T1000 (cell line): ENCODE data around the gene B9D1.

ENCODE experiments used
- DNase-seq: peaks from one replicate; lab custom pipeline; 2025; ENCODE audit warnings: mixed read lengths; lab: John Stamatoyannopoulos, UW

B9D1 gene, protein sequence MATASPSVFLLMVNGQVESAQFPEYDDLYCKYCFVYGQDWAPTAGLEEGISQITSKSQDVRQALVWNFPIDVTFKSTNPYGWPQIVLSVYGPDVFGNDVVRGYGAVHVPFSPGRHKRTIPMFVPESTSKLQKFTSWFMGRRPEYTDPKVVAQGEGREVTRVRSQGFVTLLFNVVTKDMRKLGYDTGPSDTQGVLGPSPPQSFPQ

DNA sequence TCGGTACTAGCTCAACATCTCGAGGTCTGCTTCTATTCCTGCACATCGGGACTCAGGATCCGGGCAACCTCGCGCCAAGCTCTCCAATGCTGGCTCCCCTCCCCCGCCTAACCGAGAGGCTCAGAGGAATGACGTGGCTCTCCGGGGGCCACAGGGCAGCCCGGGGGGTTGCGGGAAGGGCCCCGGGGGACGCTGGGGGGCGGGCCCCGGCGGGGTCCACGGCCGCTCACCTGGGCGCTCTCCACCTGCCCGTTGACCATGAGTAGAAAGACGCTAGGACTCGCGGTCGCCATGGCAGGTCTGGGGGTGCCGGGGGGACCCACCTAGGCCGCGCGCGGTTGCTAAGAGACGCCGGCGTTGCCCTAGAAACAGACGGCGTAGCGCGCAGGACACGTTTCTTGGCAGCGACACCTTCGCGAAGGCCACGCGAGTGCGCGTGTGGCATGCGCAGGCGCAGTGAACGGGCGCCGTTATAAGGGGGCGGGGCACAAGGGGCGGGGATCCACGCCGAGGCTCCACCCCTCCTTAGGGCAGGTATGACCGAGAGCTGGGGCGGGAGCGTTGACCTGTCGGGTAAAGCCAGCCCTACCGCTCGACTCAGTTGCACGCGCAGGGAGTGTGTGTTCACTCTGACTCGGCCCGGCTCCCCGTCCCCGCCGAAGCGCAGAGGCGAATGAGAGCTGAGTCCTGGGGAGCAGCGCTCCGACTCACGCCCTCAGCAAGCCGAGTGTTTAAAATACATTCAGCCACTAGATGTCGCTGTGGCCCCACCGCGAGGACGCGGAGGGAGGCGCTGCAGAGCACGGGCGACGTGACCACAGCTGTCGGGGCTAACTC is at the start of gene B9D1:
B9D1 (minus strand) TSS at position 447 of the 837 bp plus-strand sequence; CDS start at position 293, 154 bp downstream.
- peak; percentile 96 for DNase-seq

- DNase-seq = no peak
These were observed 49.1 kb upstream of the B9D1 start for GRCh38 chr17:19411631-19412030.

- peak; percentile 27 for DNase-seq
These were observed 48.5 kb upstream of the B9D1 start, which contains the start of gene RNF112 for GRCh38 chr17:19410875-19411620. RNF112 (plus strand) TSS chr17:19411232; CDS start chr17:19411409, 177 bp downstream.

DNA sequence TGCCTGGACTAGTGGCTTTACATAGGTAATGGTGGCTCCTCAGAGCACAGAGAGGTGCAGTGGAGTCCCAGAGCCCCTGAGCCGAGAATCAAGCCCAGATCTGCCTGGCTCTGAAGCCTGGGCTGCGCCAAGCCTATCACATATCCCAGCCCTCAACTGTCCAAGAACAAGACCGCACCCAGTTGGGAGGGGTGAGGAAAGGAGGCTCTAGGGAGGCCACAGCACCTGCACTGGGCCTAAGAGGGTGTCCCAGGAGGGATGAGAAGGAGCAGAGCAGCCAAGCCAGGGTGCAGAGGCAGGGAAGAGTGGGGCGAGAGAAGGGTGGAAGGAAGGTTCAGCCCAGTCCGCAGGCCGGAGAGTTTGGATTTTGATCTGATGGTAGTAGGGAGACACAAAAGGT is 47.6 kb upstream of the B9D1 start:
- no peak for DNase-seq

GRCh38 chr17:19409509-19409908 is 47.0 kb upstream of the B9D1 start:
- DNase-seq = peak; percentile 75

- no peak for DNase-seq
These were observed 46.5 kb upstream of the B9D1 start for GRCh38 chr17:19409066-19409465.

GRCh38 chr17:19408346-19408710 is 45.8 kb upstream of the B9D1 start:
- DNase-seq = no peak

DNA sequence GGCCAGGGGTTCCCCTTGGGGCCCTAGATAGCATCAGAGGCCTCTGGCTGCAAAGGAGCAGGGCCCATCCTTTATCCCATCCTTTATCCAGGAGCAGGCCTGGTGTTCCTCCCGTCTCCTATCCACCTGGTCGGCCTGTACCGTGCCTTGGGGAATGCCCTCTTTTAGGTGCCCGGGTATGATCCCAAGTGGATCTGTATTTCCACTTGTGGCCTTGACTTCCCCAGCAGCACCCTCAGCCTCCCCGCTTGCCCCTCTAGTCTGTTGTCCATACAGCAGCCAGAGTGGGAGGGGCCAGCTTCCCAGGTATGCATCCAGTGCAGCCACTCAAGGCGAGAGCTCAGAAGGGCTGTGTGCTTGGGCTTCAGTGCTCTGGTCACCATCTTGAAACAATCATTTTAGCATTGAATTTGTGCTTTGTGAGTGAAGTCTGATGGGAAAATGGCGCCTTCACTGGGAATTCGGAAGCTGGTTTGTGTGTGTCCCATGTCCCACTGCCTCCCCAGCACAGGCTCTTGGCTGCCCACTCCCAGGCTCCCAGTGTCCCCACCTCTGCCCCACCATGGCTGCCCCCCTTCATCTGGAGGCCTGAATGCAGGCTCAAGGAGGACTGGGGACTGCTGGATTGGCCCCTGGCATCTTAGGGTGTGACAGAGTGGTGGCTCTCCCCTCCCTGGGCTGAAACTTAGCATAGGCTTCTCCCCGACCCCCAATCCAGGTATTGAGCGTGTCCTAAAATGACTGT is 45.2 kb upstream of the B9D1 start:
- DNase-seq = no peak

- no peak for DNase-seq
These were observed 42.6 kb upstream of the B9D1 start for GRCh38 chr17:19405114-19405513.

- DNase-seq = no peak
These were observed 41.7 kb upstream of the B9D1 start for GRCh38 chr17:19404264-19404663.

DNA sequence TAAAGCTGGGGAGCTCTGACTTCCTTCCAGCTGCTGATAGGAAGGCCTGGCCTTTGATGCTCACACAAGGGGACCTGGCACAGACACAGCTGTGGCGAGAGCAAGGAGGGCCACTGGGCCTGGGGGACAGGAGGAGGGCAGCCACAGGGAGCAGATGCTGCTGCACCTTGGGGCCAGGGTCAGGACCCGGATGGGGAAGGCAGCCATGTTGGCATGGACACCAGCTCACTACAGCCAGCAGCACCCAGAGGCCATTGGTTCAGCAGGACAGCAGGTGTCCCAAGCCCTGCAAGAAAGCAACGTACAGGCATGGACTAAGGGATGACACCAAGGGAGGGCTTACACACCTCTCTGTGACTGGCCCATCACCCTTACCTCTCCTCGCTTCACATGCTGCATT is 40.5 kb upstream of the B9D1 start:
- DNase-seq = no peak

DNA sequence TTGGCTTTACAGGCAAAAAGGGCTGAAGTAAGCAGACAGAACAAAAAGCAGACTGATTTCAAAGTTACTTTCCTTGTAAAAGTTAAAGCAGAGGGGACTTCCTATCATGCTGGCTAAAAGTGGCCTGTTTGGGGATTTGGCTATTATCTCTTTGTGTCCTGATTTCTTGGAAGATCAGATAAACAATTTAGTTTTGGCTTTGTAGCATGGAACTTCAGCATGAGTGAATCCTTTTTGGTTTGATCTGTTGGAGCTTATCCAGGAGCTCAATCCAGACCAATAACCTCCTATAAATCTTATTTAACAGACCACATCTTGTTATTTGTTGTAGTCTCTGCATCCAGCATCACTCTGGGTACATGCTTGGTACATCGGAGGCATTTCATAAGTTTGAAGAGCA is 39.6 kb upstream of the B9D1 start:
- no peak for DNase-seq

- DNase-seq = no peak
These were observed 38.9 kb upstream of the B9D1 start for GRCh38 chr17:19401321-19402010.

DNA sequence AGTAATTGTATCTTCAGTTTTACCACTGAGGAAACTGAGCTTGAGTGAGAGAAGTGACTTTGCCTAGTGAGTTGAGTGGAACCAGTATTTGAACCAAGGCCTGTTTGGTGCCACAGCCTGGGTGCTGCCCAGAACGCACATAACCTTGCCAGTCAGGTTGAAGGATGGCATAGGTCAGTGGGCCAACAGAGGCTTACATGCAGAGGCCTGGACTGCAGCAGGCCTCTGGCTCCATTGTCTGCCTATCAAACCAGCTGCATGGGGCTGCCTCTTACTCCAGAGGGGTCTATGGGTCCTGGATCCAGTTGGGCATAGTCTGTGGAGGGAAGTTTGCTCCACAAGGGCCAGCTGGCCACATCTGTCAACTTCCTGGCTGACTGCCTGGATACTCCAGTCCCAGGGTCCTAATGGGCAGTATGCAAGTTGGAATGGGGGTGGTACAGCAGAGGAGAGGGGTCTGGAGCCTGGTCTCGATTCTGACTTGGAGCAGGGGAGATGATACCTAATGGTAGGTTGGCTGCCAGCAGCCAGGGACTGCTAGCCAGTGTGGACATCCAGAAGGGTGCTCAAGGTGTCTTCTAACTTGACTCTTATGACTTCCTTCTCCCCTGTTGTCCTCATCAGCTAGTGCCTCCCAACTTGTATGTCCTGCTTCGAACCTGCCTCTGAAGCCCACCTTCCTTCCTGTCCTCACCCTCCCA is 37.4 kb upstream of the B9D1 start:
- DNase-seq = no peak

DNA sequence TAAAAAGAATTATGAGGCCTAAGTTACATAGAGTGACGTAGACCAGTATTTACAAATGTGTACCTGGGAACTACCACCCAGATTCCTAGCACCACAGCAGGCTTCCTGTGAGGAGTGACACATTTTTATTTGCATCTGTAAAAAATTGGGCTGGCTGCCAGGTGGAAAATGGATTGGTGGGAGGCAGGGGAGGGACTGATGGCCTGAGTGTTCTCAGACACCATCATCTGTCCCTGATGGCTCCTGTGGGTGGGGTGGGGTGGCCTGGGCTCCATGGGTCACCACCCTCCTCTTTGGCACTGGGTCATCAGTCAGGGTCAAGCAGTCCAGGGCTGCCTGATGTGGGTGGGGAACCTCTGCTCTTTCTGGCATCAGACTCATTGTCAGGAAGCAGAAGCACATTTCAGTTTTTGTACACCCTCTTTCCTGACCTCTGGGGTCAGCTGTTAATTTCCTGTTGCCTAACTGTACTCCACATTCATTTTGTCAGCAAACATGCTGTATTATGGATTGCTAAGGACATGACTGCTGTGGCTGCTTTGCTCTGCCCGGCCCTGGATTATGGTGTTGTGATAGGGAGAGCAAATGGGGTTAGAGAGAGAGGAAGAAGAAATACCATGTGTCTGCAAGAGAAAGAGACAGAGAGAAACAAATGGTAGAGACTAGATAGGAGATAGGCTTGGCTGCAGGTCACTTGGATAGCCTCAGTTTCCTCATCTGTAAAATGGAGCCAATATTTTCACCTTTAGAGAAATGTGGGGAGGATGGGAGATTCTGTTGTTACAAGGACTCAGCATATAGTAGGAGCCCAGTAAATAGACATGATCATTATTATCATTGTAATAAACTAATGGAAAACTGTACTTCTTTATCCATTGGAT is 36.0 kb upstream of the B9D1 start:
- DNase-seq = no peak

DNA sequence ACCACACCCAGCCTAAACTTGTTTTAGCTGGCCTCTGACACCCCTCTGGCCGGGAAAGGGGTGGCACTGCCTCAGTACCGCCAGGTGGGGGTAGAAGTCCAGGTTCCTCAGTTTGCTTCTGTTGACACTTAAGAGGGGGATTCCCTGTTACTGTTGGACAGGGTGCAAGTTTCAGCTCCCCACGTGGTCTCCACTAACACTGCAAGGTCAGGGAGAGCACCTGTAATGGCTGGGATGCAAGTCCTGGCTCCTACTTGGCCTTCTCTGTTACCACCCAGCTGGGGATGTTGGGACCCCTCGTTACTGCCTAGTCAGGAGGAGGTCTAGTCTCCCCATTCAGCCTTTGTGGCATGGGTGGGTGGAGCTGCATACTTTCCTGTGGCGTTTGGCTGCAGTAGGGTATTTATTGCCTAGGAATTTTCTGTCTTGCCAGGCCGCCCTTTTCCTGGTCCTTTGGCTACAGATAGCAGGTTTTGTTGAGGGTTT is 35.1 kb upstream of the B9D1 start:
- DNase-seq = no peak

DNA sequence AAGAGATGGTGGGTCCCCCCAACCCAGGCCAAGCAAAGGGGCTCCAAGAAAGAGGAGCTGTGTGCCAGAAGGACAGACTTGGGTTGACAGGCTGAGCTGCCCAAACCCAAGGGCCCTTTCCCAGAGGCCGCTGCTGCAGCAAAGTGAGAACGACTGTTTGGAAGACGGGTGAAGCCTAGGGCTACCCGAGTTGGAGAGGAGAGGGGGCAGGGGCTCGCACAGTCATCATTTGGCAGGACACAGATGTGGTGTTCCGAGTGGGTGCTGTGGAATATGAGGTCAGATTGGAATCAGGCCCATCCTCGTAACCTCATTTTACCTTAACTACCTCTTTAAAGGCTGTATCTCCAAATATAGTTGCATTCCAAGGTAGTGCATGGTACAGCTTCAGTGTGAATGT is 29.8 kb upstream of the B9D1 start:
- DNase-seq = no peak

- DNase-seq = no peak
These were observed 28.9 kb upstream of the B9D1 start for GRCh38 chr17:19391432-19391831.

DNA sequence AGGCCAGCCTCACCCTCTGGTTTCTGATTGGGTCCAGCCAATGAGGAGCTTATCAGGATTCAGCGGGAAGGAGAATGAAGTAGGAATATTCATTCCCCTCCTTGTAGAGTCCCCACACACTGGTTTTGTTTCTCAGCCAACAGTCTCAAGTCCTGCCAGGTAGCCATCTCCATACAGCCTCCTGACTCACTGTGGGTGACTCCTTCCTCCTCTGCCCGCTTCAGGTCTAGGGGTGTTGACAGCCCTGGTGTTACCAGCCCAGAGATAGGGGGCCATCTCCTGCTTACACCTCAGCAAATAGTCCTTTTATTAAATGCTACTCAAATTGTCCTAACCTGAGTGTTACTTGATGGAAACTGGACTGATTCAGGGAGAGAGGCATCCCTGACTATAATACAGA is 28.4 kb upstream of the B9D1 start:
- no peak for DNase-seq
